ENCODE results near the gene ATP1B1. TPM values are rescaled to one million over a fixed set of nuclear protein-coding genes. Genes with fewer than 3 reads are reported as not detected.

ATP1B1 gene
- total and polyA plus RNA-seq, 2 of the 13 experiments (the other 11 are each of a cell fraction or from before 2014, with no cell fraction given) = 134 to 135 TPM

GRCh38 chr1:169115891-169116585 lies 9.5 kb downstream of the ATP1B1 start:
- in situ Hi-C loops (cut with HindIII; ENCODE audit: extremely low pct_ligation_motif_present, low pct_unique_long_range_greater_than_20kb) = no loop called here
- peaks cover 83% of the 10 kb centered on the region for H3K79me2 ChIP-seq (ENCODE audit: insufficient read depth, low read length)
- intact Hi-C loops (cut with micrococcal nuclease; ENCODE audit: unreplicated experiment) = no loop called here
- no peak overlapping the region for H2AFZ ChIP-seq (ENCODE audit: low read length)
- peak overlapping the region in 1 of 3 experiments; percentile 25; a peak in 2 of 6 replicates for H3K4me3 ChIP-seq (replicated peaks in 1 of 3; ENCODE audit: insufficient read depth in 1 of 3, low read depth in 2 of 3, low read length in 3 of 3)
- H3K36me3 ChIP-seq (replicated peaks in 1 of 2; ENCODE audit: control insufficient read depth in 1 of 2, insufficient read depth in 2 of 2, low read length in 2 of 2) = peaks cover 22 to 81% of the 10 kb centered on the region in 2 experiments
- no TSS peak for BruUV-seq (replicated peaks)
- H3K27ac ChIP-seq (ENCODE audit: extremely low read length, insufficient read depth, low read length) = peak overlapping the region; percentile 66
- POLR2A ChIA-PET = interaction anchor here (0.8 to 2.8 kb wide), 4 partner anchors 9 to 32 kb away, joined by 3 to 26 read pairs (median 11); partner anchors contain the start of gene ATP1B1
- H3K4me1 ChIP-seq (ENCODE audit: insufficient read depth, low read length) = peaks cover 98% of the 10 kb centered on the region
- H3K4me2 ChIP-seq (ENCODE audit: low read depth, low read length) = peak overlapping the region; percentile 30
- 74% methylated on average over 14 of the region's 14 CpGs for WGBS (ENCODE audit: low lambda C conversion rate)
- no peaks in the 10 kb centered on the region for H3K27me3 ChIP-seq (ENCODE audit: control insufficient read depth in 1 of 2, insufficient read depth in 2 of 2, low read length in 2 of 2)
- FAIRE-seq = peak; percentile 71
- no peak overlapping the region; the same call in 1 of the 2 replicates for H3K9ac ChIP-seq (ENCODE audit: insufficient read depth, low read depth, low read length)
- DNase-seq (ENCODE audit: low spot score) = peak; percentile 96
- peaks cover 51% of the 10 kb centered on the region for H4K20me1 ChIP-seq (ENCODE audit: insufficient read depth, low read length)
- peak; percentile 80 for ATAC-seq
- no peaks in the 10 kb centered on the region for H3K9me3 ChIP-seq (ENCODE audit: low read length)
- CTCF ChIA-PET (ENCODE audit: low intra/inter-chr PET ratio, low total read pairs) = no interaction called here
- no peak for TF ChIP-seq NFE2L2 (IDR thresholded peaks at IDR 0.05; ENCODE audit: low read length)
- no peak for TF ChIP-seq ATF1 (CRISPR knock-in tag; IDR thresholded peaks at IDR 0.05)
- TF ChIP-seq ZNF556 (CRISPR knock-in tag; IDR thresholded peaks at IDR 0.05; ENCODE audit: borderline replicate concordance) = no peak
- peak; percentile 69 for TF ChIP-seq SKI (IDR thresholded peaks at IDR 0.05; ENCODE audit: partially characterized antibody)
- no peak for TF ChIP-seq ZBTB42 (CRISPR knock-in tag; IDR thresholded peaks at IDR 0.05)
- no peak for TF ChIP-seq ZNF75D (CRISPR knock-in tag; IDR thresholded peaks at IDR 0.05; ENCODE audit: borderline replicate concordance)
- no peak for TF ChIP-seq PCBP1 (IDR thresholded peaks at IDR 0.05; ENCODE audit: borderline replicate concordance, low read depth, low read length)
- no peak; the same call in 1 of the 2 replicates for TF ChIP-seq ZNF12 (CRISPR knock-in tag; IDR thresholded peaks at IDR 0.05)
- no peak for TF ChIP-seq ZNF235 (CRISPR knock-in tag; IDR thresholded peaks at IDR 0.05; ENCODE audit: borderline replicate concordance)
- TF ChIP-seq, protein P1, sequence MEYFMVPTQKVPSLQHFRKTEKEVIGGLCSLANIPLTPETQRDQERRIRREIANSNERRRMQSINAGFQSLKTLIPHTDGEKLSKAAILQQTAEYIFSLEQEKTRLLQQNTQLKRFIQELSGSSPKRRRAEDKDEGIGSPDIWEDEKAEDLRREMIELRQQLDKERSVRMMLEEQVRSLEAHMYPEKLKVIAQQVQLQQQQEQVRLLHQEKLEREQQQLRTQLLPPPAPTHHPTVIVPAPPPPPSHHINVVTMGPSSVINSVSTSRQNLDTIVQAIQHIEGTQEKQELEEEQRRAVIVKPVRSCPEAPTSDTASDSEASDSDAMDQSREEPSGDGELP (IDR thresholded peaks at IDR 0.05; ENCODE audit: borderline replicate concordance, low read depth) = peak; percentile 92
- TF ChIP-seq ARHGAP35 (CRISPR knock-in tag; IDR thresholded peaks at IDR 0.05; ENCODE audit: borderline replicate concordance) = no peak
- TF ChIP-seq MXD4 (CRISPR knock-in tag; IDR thresholded peaks at IDR 0.05) = 0 out of 2 replicates have a peak, but pooled peaks have one; percentile 39
- TF ChIP-seq ETV6 (CRISPR knock-in tag; conservative IDR thresholded peaks at IDR 0.05) = peak; percentile 30; the same call in 1 of the 2 replicates
- no peak for TF ChIP-seq ZNF124 (CRISPR knock-in tag; IDR thresholded peaks at IDR 0.05)
- peak; percentile 57; the same call in 1 of the 2 replicates for TF ChIP-seq CHD2 (IDR thresholded peaks at IDR 0.05; ENCODE audit: low read depth, low read length)
- TF ChIP-seq SIN3A (IDR thresholded peaks at IDR 0.05; ENCODE audit: borderline replicate concordance, low read depth, low read length) = no peak
- no peak for TF ChIP-seq TAF15 (IDR thresholded peaks at IDR 0.05; ENCODE audit: low read depth, low read length, poor library complexity, severe bottlenecking)
- no peak for TF ChIP-seq ZNF337 (CRISPR knock-in tag; IDR thresholded peaks at IDR 0.05; ENCODE audit: borderline replicate concordance, low read depth)
- no peak for TF ChIP-seq CREBL2 (CRISPR knock-in tag; IDR thresholded peaks at IDR 0.05; ENCODE audit: borderline replicate concordance)
- TF ChIP-seq IRF2 (CRISPR knock-in tag; IDR thresholded peaks at IDR 0.05) = peak; percentile 82; the same call in 1 of the 2 replicates
- no peak for TF ChIP-seq FOXA1 (IDR thresholded peaks at IDR 0.05)
- TF ChIP-seq FOXA1 (CRISPR knock-in tag; IDR thresholded peaks at IDR 0.05) = peak; percentile 65
- no peak for TF ChIP-seq ZNF30 (CRISPR knock-in tag; IDR thresholded peaks at IDR 0.05)
- no peak for TF ChIP-seq ZNF780A (CRISPR knock-in tag; IDR thresholded peaks at IDR 0.05)
- no peak for TF ChIP-seq EHMT2 (IDR thresholded peaks at IDR 0.05; ENCODE audit: borderline replicate concordance, low read depth, low read length)
- no peak for TF ChIP-seq ZNF883 (CRISPR knock-in tag; IDR thresholded peaks at IDR 0.05; ENCODE audit: not compliant biosample characterization)
